GM21825 (cell line): ENCODE results near the gene BABAM2.
"Not testable (repeated sequence)": the region's sequence is repeated elsewhere in the genome, so short reads cannot be mapped to it uniquely, and the experiment has no call there.

Experiments used
- ATAC-seq: cut with Tn5 transposase; IDR thresholded peaks from one replicate; pipeline ENCODE4 v1.9.1; 2021; ENCODE audit warnings: mild to moderate bottlenecking, moderate library complexity; ENCODE audit not compliant: unreplicated experiment

Gene BABAM2

GRCh38 chr2:27890146-27890923 is at the start of gene BABAM2, which contains the start of gene RBKS:
TSS of gene BABAM2 (plus strand) at chr2:27890729. CDS start at chr2:27894557, 3,828 bp downstream.
TSS of gene RBKS (minus strand) at chr2:27890387. CDS start at chr2:27890345, 42 bp downstream.
- peak; percentile 81 for ATAC-seq

GRCh38 chr2:27842894-27843293 is 47.6 kb upstream of the BABAM2 start:
- ATAC-seq = no peak

GRCh38 chr2:27843992-27844391 is 46.5 kb upstream of the BABAM2 start:
- no peak for ATAC-seq

- no peak for ATAC-seq
Measured at GRCh38 chr2:27844821-27845255, 45.7 kb upstream of the BABAM2 start.

- ATAC-seq = no peak
Measured at GRCh38 chr2:27847333-27847732, 43.2 kb upstream of the BABAM2 start.

GRCh38 chr2:27849558-27850205 is 40.8 kb upstream of the BABAM2 start:
- no peak for ATAC-seq

GRCh38 chr2:27852691-27853090 is 37.8 kb upstream of the BABAM2 start:
- ATAC-seq = no peak

GRCh38 chr2:27854229-27854862 is 36.2 kb upstream of the BABAM2 start:
- no peak for ATAC-seq

- ATAC-seq = no peak
Measured at GRCh38 chr2:27855476-27855875, 35.1 kb upstream of the BABAM2 start.

- ATAC-seq = no peak
Measured at GRCh38 chr2:27856386-27856785, 34.1 kb upstream of the BABAM2 start.

- no peak for ATAC-seq
Measured at GRCh38 chr2:27856956-27857355, 33.6 kb upstream of the BABAM2 start.

- ATAC-seq = no peak
Measured at GRCh38 chr2:27857417-27858172, 32.9 kb upstream of the BABAM2 start.

- no peak for ATAC-seq
Measured at GRCh38 chr2:27860111-27860510, 30.4 kb upstream of the BABAM2 start.

- ATAC-seq = no peak
Measured at GRCh38 chr2:27863146-27863545, 27.4 kb upstream of the BABAM2 start.

GRCh38 chr2:27863955-27864354 is 26.6 kb upstream of the BABAM2 start:
- ATAC-seq = not testable (repeated sequence)

- no peak for ATAC-seq
Measured at GRCh38 chr2:27866237-27866636, 24.3 kb upstream of the BABAM2 start.

- ATAC-seq = no peak
Measured at GRCh38 chr2:27869763-27870162, 20.8 kb upstream of the BABAM2 start.

- no peak for ATAC-seq
Measured at GRCh38 chr2:27870724-27871123, 19.8 kb upstream of the BABAM2 start.

GRCh38 chr2:27871802-27872201 is 18.7 kb upstream of the BABAM2 start:
- ATAC-seq = no peak

- no peak for ATAC-seq
Measured at GRCh38 chr2:27873091-27873490, 17.4 kb upstream of the BABAM2 start.
